Germinal center (tissue), 1 donor: Measurements from ENCODE around the gene TYW3.
"Not testable (repeated sequence)": the region's sequence is repeated elsewhere in the genome, so short reads cannot be mapped to it uniquely, and the experiment has no call there.

Experiments used
- DNase-seq: peaks from one replicate; pipeline ENCODE4 v3.0.0; 2012; ENCODE audit warnings: mixed read lengths, low spot score

The TYW3 gene

GRCh38 chr1:74731399-74732052 is 1.4 kb upstream of the TYW3 start:
- no peak for DNase-seq

GRCh38 chr1:74732071-74732946 is 643 bp upstream of the TYW3 start:
- peak; percentile 12 for DNase-seq

GRCh38 chr1:74733604-74734484 is 892 bp downstream of the TYW3 start:
- peak; percentile 55 for DNase-seq

GRCh38 chr1:74737333-74737732 is 4.4 kb downstream of the TYW3 start:
- DNase-seq = no peak

- not testable (repeated sequence) for DNase-seq
Observed at GRCh38 chr1:74740307-74740980, 7.5 kb downstream of the TYW3 start.

GRCh38 chr1:74745247-74745646 is 12.3 kb downstream of the TYW3 start:
- not testable (repeated sequence) for DNase-seq

- DNase-seq = no peak
Observed at GRCh38 chr1:74748960-74749359, 16.0 kb downstream of the TYW3 start.

GRCh38 chr1:74753104-74753503 is 20.2 kb downstream of the TYW3 start:
- DNase-seq = no peak

GRCh38 chr1:74755475-74755874 is 22.5 kb downstream of the TYW3 start:
- DNase-seq = no peak

- not testable (repeated sequence) for DNase-seq
Observed at GRCh38 chr1:74756650-74757049, 23.7 kb downstream of the TYW3 start.

- DNase-seq = no peak
Observed at GRCh38 chr1:74763807-74764206, 30.9 kb downstream of the TYW3 start.

- DNase-seq = no peak
Observed at GRCh38 chr1:74766579-74766978, 33.6 kb downstream of the TYW3 start.

GRCh38 chr1:74767490-74767889 is 34.5 kb downstream of the TYW3 start:
- DNase-seq = no peak

- DNase-seq = peak; percentile 24
Observed at GRCh38 chr1:74771913-74772515, 39.1 kb downstream of the TYW3 start.

GRCh38 chr1:74772945-74773344 is 40.0 kb downstream of the TYW3 start:
- DNase-seq = no peak

GRCh38 chr1:74773582-74773981 is 40.6 kb downstream of the TYW3 start:
- DNase-seq = no peak

GRCh38 chr1:74775735-74776134 is 42.8 kb downstream of the TYW3 start:
- no peak for DNase-seq

GRCh38 chr1:74777525-74777924 is 44.6 kb downstream of the TYW3 start:
- DNase-seq = no peak

- no peak for DNase-seq
Observed at GRCh38 chr1:74779750-74780149, 46.8 kb downstream of the TYW3 start.

GRCh38 chr1:74780594-74780993 is 47.6 kb downstream of the TYW3 start:
- DNase-seq = no peak

- DNase-seq = no peak
Observed at GRCh38 chr1:74785944-74786343, 53.0 kb downstream of the TYW3 start.
